ENCODE results near the gene SLC2A8.

The SLC2A8 gene

GRCh38 chr9:127444283-127444920, 47.4 kb downstream of the SLC2A8 start:
- DNase-seq = no peak

- DNase-seq = no peak
Observed at GRCh38 chr9:127444921-127445850, 48.2 kb downstream of the SLC2A8 start.

- no peak for DNase-seq
Observed at GRCh38 chr9:127445851-127446712, 49.1 kb downstream of the SLC2A8 start.

- no peak for DNase-seq
Observed at GRCh38 chr9:127446713-127447415, 49.9 kb downstream of the SLC2A8 start.

GRCh38 chr9:127447416-127448111, 50.6 kb downstream of the SLC2A8 start:
- DNase-seq = no peak

GRCh38 chr9:127448112-127448805, 51.3 kb downstream of the SLC2A8 start:
- DNase-seq = no peak

- no peak for DNase-seq
Observed at GRCh38 chr9:127449332-127449966, 52.5 kb downstream of the SLC2A8 start.

- DNase-seq = no peak
Observed at GRCh38 chr9:127450243-127450760, 53.3 kb downstream of the SLC2A8 start.

GRCh38 chr9:127450830-127451607, 54.0 kb downstream of the SLC2A8 start, which contains the start of the genes LRSAM1 and RPL12:
LRSAM1 (plus strand) TSS chr9:127451510; CDS start chr9:127454528, 3,018 bp downstream.
RPL12 (minus strand) TSS chr9:127451406; CDS start chr9:127451317, 89 bp downstream.
- peak; percentile 95 to 98 for DNase-seq

GRCh38 chr9:127451608-127451857, 54.6 kb downstream of the SLC2A8 start:
- no peak for DNase-seq

GRCh38 chr9:127451858-127452656, 55.1 kb downstream of the SLC2A8 start:
- peak; percentile 20 to 55 for DNase-seq

GRCh38 chr9:127452691-127453090, 55.7 kb downstream of the SLC2A8 start:
- no peak for DNase-seq

GRCh38 chr9:127455324-127455992, 58.5 kb downstream of the SLC2A8 start:
- DNase-seq = peak; percentile 19 to 39

- DNase-seq = no peak
Observed at GRCh38 chr9:127457191-127457878, 60.4 kb downstream of the SLC2A8 start.
